IPS-15b (cell line): ENCODE measurements around the gene GNB1.

Experiments
- H3K27me3 ChIP-seq: one replicate; pipeline ENCODE4 v1.6.1; 2013; ENCODE audit warnings: low read length; ENCODE audit not compliant: control insufficient read depth, insufficient read depth
- H3K36me3 ChIP-seq: one replicate; pipeline ENCODE4 v1.6.1; 2013; ENCODE audit warnings: low read length; ENCODE audit not compliant: control insufficient read depth, insufficient read depth
- H3K4me1 ChIP-seq: one replicate; pipeline ENCODE4 v1.6.1; 2013; ENCODE audit warnings: mild to moderate bottlenecking, low read length; ENCODE audit not compliant: control insufficient read depth, insufficient read depth
- H3K4me3 ChIP-seq: one replicate; pipeline ENCODE4 v1.5.1; 2013; ENCODE audit warnings: low read depth, low read length
- H3K9ac ChIP-seq: one replicate; pipeline ENCODE4 v1.6.1; 2013; ENCODE audit warnings: low read depth, mild to moderate bottlenecking, low read length
- H3K9me3 ChIP-seq: one replicate; pipeline ENCODE4 v1.6.1; 2013; ENCODE audit warnings: mild to moderate bottlenecking, low read length; ENCODE audit not compliant: control insufficient read depth, insufficient read depth

The GNB1 gene

DNA sequence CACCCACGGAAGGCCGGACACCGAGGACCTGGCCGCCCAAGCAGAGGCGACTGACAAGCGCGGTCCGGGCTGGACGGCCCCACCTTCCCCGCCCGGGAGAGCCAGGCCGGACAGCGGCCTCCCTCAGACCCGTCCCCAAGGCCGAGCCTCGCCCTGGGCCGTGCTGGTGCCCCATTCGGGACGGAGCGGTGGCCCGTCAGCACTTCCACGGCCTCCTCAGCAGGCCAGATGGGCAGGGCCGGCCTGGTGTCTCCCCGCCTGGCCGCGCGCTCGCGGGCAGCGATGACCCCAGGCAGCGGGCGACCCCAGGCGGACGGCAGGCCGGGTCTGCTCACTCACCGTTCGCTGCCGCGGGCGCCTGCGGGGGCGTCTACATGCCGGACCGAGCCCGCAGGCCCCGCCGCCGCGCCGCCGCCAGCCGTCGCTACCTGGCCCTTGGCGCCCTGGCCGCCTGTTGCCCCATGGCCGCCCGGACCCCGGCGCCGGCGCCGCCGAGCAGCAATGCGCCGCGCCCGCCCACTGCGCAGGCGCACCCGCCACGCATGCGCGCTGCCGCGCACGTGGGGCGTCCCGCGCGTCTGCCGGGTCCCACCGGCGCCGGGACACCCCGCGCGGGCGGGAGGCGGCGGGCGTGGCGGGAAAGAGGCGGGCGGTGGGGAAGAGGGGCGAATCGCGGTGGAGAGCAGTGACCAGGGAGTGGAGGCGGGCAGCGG lies 112.8 kb downstream of the GNB1 start, which contains the start of gene NADK:
Gene NADK (minus strand): TSS at position 521 of the 713 bp plus-strand sequence. CDS start 13,064 bp downstream, outside the sequence.
- Histone ChIP-seq H3K9ac (peak within 1 kb of the TSS; percentile 85), H3K27me3 (no peaks in the 10 kb centered on the region), H3K36me3 (no peaks in the 10 kb centered on the region), H3K9me3 (no peaks in the 10 kb centered on the region), H3K4me3 (peak within 1 kb of the TSS; percentile 89), H3K4me1 (peaks cover 34% of the 10 kb centered on the region)

DNA sequence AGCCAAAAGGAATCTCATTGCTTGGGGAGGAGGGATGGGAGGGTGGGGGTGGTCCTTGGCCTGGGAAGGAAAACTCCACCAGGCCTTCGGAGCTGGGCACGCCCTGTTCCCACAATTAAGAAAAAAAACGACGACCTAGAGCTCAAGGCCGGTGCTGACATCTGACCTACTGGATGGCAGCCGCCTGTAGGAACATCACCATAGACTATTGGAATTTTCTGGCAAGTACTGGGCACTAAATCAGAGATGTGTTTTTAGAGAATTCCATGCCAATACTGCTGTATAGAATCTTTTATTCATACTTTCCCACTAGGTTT lies 113.3 kb downstream of the GNB1 start:
- H3K4me1 ChIP-seq: peaks cover 34% of the 10 kb centered on the region
- H3K9ac ChIP-seq: peak overlapping the region; percentile 85
- no peaks in the 10 kb centered on the region for H3K27me3 ChIP-seq
- H3K36me3 ChIP-seq: no peaks in the 10 kb centered on the region
- H3K4me3 ChIP-seq: peak overlapping the region; percentile 89
- H3K9me3 ChIP-seq: no peaks in the 10 kb centered on the region

- Histone ChIP-seq H3K4me3 (peak overlapping the region; percentile 89), H3K27me3 (no peaks in the 10 kb centered on the region), H3K9ac (no peak overlapping the region), H3K4me1 (peaks cover 34% of the 10 kb centered on the region), H3K36me3 (no peaks in the 10 kb centered on the region), H3K9me3 (no peaks in the 10 kb centered on the region)
These were observed 114.0 kb downstream of the GNB1 start for GRCh38 chr1:1776672-1777582.

GRCh38 chr1:1775327-1776226 lies 115.3 kb downstream of the GNB1 start:
- H3K9ac ChIP-seq: peak overlapping the region; percentile 26
- peaks cover 23% of the 10 kb centered on the region for H3K4me1 ChIP-seq
- H3K9me3 ChIP-seq: no peaks in the 10 kb centered on the region
- no peaks in the 10 kb centered on the region for H3K36me3 ChIP-seq
- H3K27me3 ChIP-seq: no peaks in the 10 kb centered on the region
- no peak overlapping the region for H3K4me3 ChIP-seq

GRCh38 chr1:1773874-1774273 lies 117.0 kb downstream of the GNB1 start:
- Histone ChIP-seq H3K36me3 (no peaks in the 10 kb centered on the region), H3K4me1 (peaks cover 13% of the 10 kb centered on the region), H3K27me3 (no peaks in the 10 kb centered on the region), H3K9ac (no peak overlapping the region), H3K4me3 (no peak overlapping the region), H3K9me3 (no peaks in the 10 kb centered on the region)

DNA sequence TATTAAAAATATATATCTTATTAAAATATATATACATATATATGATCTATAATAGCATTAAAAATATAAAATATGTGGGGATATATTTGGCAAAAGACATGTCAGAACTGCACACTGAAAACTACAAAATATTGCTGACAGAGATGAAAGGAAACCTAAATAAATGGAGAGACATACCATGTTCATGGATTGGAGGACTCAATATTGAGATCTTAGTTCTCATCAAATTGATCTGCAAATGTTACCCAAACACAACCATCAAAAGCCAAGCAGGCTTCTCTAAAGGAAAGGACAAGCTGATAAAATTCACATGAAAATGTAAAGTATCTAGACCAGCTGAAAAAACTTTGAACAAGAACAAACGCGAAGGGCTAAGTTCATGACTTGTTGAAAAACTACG lies 119.8 kb downstream of the GNB1 start:
- Histone ChIP-seq H3K4me3 (no peak overlapping the region), H3K36me3 (no peaks in the 10 kb centered on the region), H3K9ac (no peak overlapping the region), H3K4me1 (peaks cover 7% of the 10 kb centered on the region), H3K27me3 (no peaks in the 10 kb centered on the region), H3K9me3 (no peaks in the 10 kb centered on the region)

GRCh38 chr1:1770102-1770501 lies 120.8 kb downstream of the GNB1 start:
- no peaks in the 10 kb centered on the region for H3K36me3 ChIP-seq
- H3K9ac ChIP-seq: no peak overlapping the region
- no peak overlapping the region for H3K4me3 ChIP-seq
- H3K27me3 ChIP-seq: no peaks in the 10 kb centered on the region
- no peaks in the 10 kb centered on the region for H3K9me3 ChIP-seq
- no peaks in the 10 kb centered on the region for H3K4me1 ChIP-seq

GRCh38 chr1:1768249-1768992 lies 122.5 kb downstream of the GNB1 start:
- Histone ChIP-seq H3K36me3 (peaks cover 3% of the 10 kb centered on the region), H3K4me1 (no peaks in the 10 kb centered on the region), H3K27me3 (no peaks in the 10 kb centered on the region), H3K4me3 (no peak overlapping the region), H3K9me3 (no peaks in the 10 kb centered on the region), H3K9ac (no peak overlapping the region)

GRCh38 chr1:1764876-1765470 lies 125.9 kb downstream of the GNB1 start:
- Histone ChIP-seq H3K9me3 (no peaks in the 10 kb centered on the region), H3K27me3 (no peaks in the 10 kb centered on the region), H3K4me1 (no peaks in the 10 kb centered on the region), H3K9ac (no peak overlapping the region), H3K36me3 (peaks cover 25% of the 10 kb centered on the region), H3K4me3 (no peak overlapping the region)

DNA sequence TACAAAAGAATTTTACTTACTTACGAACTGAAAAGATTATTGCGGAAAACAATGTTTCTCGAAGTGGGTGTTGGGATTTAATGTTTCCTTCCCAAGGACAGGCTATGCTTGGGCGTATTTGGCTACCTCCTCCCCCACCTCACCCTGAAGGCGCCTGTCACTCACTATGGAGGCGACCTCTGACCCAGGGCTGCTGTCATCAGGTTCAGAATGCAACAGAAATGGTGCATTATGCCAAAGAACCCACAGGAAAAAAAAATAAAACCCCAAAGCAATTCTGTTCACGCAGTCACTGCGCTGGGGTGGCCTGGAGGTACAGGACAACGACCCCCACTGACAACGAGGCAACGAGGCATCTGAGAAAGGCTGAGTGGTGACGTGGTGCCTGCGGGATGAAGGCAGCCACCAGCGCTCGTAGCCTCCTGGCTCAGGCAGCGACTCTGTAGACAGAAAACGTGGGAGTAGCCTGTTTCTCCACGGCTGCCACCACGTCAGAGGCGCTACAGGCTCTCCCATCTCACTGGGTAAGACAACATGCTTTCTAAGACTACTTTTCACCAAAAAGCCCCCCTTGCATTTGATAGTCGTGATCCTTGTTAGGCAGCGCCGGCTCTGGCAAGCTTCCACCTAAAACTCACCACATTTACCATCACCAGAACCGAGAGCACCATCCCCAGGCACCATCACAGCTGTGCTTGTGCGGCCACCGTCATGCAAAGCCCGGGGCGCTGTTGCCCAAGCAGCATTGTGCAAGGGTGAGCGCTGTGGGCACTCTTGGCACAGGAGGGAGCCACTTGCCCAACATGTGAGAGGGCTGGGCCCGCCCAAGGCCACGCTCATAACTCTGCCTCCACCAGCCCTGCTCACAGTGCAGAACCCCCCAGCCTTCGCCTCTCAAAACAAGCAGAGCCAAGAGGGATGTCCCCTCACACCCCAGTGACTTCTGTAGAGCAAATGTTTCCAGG lies 126.9 kb downstream of the GNB1 start:
- Histone ChIP-seq H3K9me3 (no peaks in the 10 kb centered on the region), H3K36me3 (peaks cover 34% of the 10 kb centered on the region), H3K27me3 (no peaks in the 10 kb centered on the region), H3K9ac (no peak overlapping the region), H3K4me3 (no peak overlapping the region), H3K4me1 (no peaks in the 10 kb centered on the region)
